H1 (cell line): ENCODE results near the gene KLHL2. TPM values are rescaled to one million over a fixed set of nuclear protein-coding genes. Genes with fewer than 3 reads are reported as not detected.

ENCODE experiments used
- CTCF ChIA-PET: fragments of 300-600 bp; sonication (Branson Sonifier 250); formaldehyde crosslinking; loops from one replicate; lab custom pipeline; 2021; ENCODE audit not compliant: partially characterized antibody; lab: Charles Lee
- POLR2A ChIA-PET: fragments of 300-600 bp; sonication (Branson Sonifier 250); formaldehyde crosslinking; loops from one replicate; lab custom pipeline; 2021; ENCODE audit warnings: inconsistent platforms; ENCODE audit not compliant: partially characterized antibody; lab: Charles Lee
- DNase-seq, 2 experiments: peaks; one replicate each; pipeline versions ENCODE4 v3.0.0 to v3.0.0-alpha.2; 2010 to 2022; ENCODE audit warnings: low spot score in 2 of 2, low read depth in 1 of 2, mixed read lengths in 1 of 2
- FAIRE-seq: peaks from 2 replicates; lab custom pipeline; 2011; peaks lifted over from hg19 to GRCh38; lab: Jason Lieb, UNC
- H2AFZ ChIP-seq: 2 replicates; pipeline ENCODE4 v1.8.1; 2012; ENCODE audit warnings: low read length, inconsistent platforms
- H2AK5ac ChIP-seq: 2 replicates; pipeline ENCODE4 v1.6.1; 2013; ENCODE audit warnings: low read depth, low read length
- H2BK120ac ChIP-seq: replicated peaks from 2 replicates; pipeline ENCODE3; 2013; ENCODE audit warnings: low read depth, low read length, inconsistent platforms
- H2BK12ac ChIP-seq: 2 replicates; pipeline ENCODE4 v1.6.1; 2013; ENCODE audit warnings: low read depth, low read length
- H2BK15ac ChIP-seq: 2 replicates; pipeline ENCODE4 v1.6.1; 2013; ENCODE audit warnings: low read length
- H2BK20ac ChIP-seq: 2 replicates; pipeline ENCODE4 v1.6.1; 2013; ENCODE audit warnings: low read length
- H2BK5ac ChIP-seq: 2 replicates; pipeline ENCODE4 v1.6.1; 2013; ENCODE audit warnings: low read depth, low read length
- H3K14ac ChIP-seq: 2 replicates; pipeline ENCODE4 v1.6.1; 2013; ENCODE audit warnings: inconsistent platforms; ENCODE audit not compliant: insufficient read length
- H3K18ac ChIP-seq: 2 replicates; pipeline ENCODE4 v1.6.1; 2013; ENCODE audit warnings: low read length; ENCODE audit errors: extremely low read depth
- H3K23ac ChIP-seq: 2 replicates; pipeline ENCODE4 v1.6.1; 2013; ENCODE audit warnings: inconsistent platforms; ENCODE audit not compliant: insufficient read length
- H3K23me2 ChIP-seq: 2 replicates; pipeline ENCODE4 v1.6.1; 2013; ENCODE audit warnings: low read depth, low read length
- H3K27ac ChIP-seq: 2 replicates; pipeline ENCODE4 v1.6.1; 2011; ENCODE audit warnings: low read depth, low read length, inconsistent platforms
- H3K27me3 ChIP-seq, 4 experiments: replicated peaks in 1 of 4; 1 replicate in 1 of 4; 2 replicates in 3 of 4; pipeline versions ENCODE4 v1.6.1 to v1.8.1; 2011 to 2013; ENCODE audit warnings: low read length in 3 of 4, mild to moderate bottlenecking in 3 of 4, inconsistent platforms in 2 of 4, mixed read lengths in 2 of 4, moderate library complexity in 1 of 4; ENCODE audit not compliant: control insufficient read depth in 3 of 4, insufficient read depth in 3 of 4; ENCODE audit errors: extremely low read depth in 1 of 4
- H3K36me3 ChIP-seq, 4 experiments: 2 replicates each; pipeline versions ENCODE4 v1.6.1 to v1.8.1; 2011 to 2013; ENCODE audit warnings: mild to moderate bottlenecking in 4 of 4, low read length in 3 of 4, moderate library complexity in 2 of 4, control low read depth in 1 of 4, inconsistent platforms in 1 of 4; ENCODE audit not compliant: insufficient read depth in 4 of 4, control insufficient read depth in 2 of 4
- H3K4ac ChIP-seq: replicated peaks from 2 replicates; pipeline ENCODE3; 2013; ENCODE audit warnings: low read length, low read depth, mixed read lengths, inconsistent platforms; ENCODE audit not compliant: insufficient read length
- H3K4me1 ChIP-seq, 4 experiments: replicated peaks in 1 of 4; 1 replicate in 1 of 4; 2 replicates in 3 of 4; pipeline versions ENCODE4 v1.6.1 to v1.8.1; 2011 to 2013; ENCODE audit warnings: low read length in 3 of 4, inconsistent platforms in 2 of 4, mixed read lengths in 1 of 4; ENCODE audit not compliant: insufficient read depth in 4 of 4, control insufficient read depth in 3 of 4
- H3K4me2 ChIP-seq, 2 experiments: 2 replicates each; pipeline versions ENCODE4 v1.6.1 to v1.8.1; 2011 to 2013; ENCODE audit warnings: low read depth in 2 of 2, low read length in 2 of 2, control low read depth in 1 of 2, inconsistent platforms in 1 of 2, mild to moderate bottlenecking in 1 of 2; ENCODE audit not compliant: insufficient read depth in 1 of 2
- H3K4me3 ChIP-seq, 4 experiments: fragments of 200-600, 300-600 bp in 1 of 4; sonication (generic), shearing (Covaris generic), sonication (Bioruptor Twin) in 1 of 4; 2 replicates each; pipeline versions ENCODE4 v1.5.1 to v1.8.1; 2011 to 2016; ENCODE audit warnings: low read length in 4 of 4, low read depth in 3 of 4, control low read depth in 2 of 4, inconsistent platforms in 2 of 4, mild to moderate bottlenecking in 2 of 4, mixed read lengths in 1 of 4, moderate library complexity in 1 of 4; ENCODE audit not compliant: insufficient read depth in 2 of 4; ENCODE audit errors: extremely low read depth in 1 of 4
- H3K56ac ChIP-seq: replicated peaks from 2 replicates; pipeline ENCODE3; 2013; ENCODE audit warnings: low read depth, mild to moderate bottlenecking, mixed read lengths, low read length, inconsistent platforms; ENCODE audit not compliant: insufficient read length
- H3K79me1 ChIP-seq: 2 replicates; pipeline ENCODE4 v1.6.1; 2013; ENCODE audit warnings: low read depth, low read length, control low read depth
- H3K79me2 ChIP-seq, 2 experiments: 2 replicates each; pipeline versions ENCODE4 v1.6.1 to v1.8.1; 2012 to 2013; ENCODE audit warnings: low read length in 2 of 2, mild to moderate bottlenecking in 2 of 2, inconsistent platforms in 1 of 2; ENCODE audit not compliant: insufficient read depth in 2 of 2, control insufficient read depth in 1 of 2
- H3K9ac ChIP-seq, 4 experiments: replicated peaks in 1 of 4; 1 replicate in 1 of 4; 2 replicates in 3 of 4; pipeline versions ENCODE4 v1.6.1 to v1.8.1; 2011 to 2013; ENCODE audit warnings: low read depth in 3 of 4, low read length in 3 of 4, control low read depth in 2 of 4, mild to moderate bottlenecking in 2 of 4, moderate library complexity in 2 of 4, inconsistent platforms in 1 of 4; ENCODE audit errors: extremely low read depth in 1 of 4
- H3K9me3 ChIP-seq, 2 experiments: 2 replicates each; pipeline versions ENCODE4 v1.6.1 to v1.8.1; 2012 to 2013; ENCODE audit warnings: mild to moderate bottlenecking in 2 of 2, moderate library complexity in 2 of 2, control low read depth in 1 of 2, inconsistent platforms in 1 of 2, low read depth in 1 of 2, low read length in 1 of 2, mixed read lengths in 1 of 2; ENCODE audit not compliant: insufficient read depth in 2 of 2
- H4K20me1 ChIP-seq, 2 experiments: replicated peaks in 1 of 2; 2 replicates each; pipeline versions ENCODE3 to v1.8.1; 2011 to 2013; ENCODE audit warnings: inconsistent platforms in 2 of 2, low read length in 2 of 2, mild to moderate bottlenecking in 1 of 2; ENCODE audit not compliant: insufficient read depth in 2 of 2, control insufficient read depth in 1 of 2
- H4K5ac ChIP-seq: 2 replicates; pipeline ENCODE4 v1.6.1; 2013; ENCODE audit warnings: low read length, low read depth, mixed read lengths, inconsistent platforms; ENCODE audit not compliant: insufficient read length
- H4K8ac ChIP-seq: 2 replicates; pipeline ENCODE4 v1.8.0; 2013; ENCODE audit warnings: mild to moderate bottlenecking, moderate library complexity, low read length, inconsistent platforms; ENCODE audit not compliant: insufficient read depth; ENCODE audit errors: extremely low read depth
- H4K91ac ChIP-seq: replicated peaks from 2 replicates; pipeline ENCODE3; 2013; ENCODE audit warnings: low read length, mixed read lengths, inconsistent platforms; ENCODE audit not compliant: insufficient read length
- CHD2 ChIP-seq: IDR thresholded peaks from 2 replicates; pipeline ENCODE4 v1.6.1; 2012; ENCODE audit warnings: low read length, improper control_type of control experiment
- KDM4A ChIP-seq: IDR thresholded peaks from one replicate; pipeline ENCODE4 v1.7.1; 2012; ENCODE audit warnings: low read depth, mild to moderate bottlenecking, moderate library complexity, low read length, inconsistent platforms; ENCODE audit not compliant: severe bottlenecking
- KDM5A ChIP-seq: fragments of 200-600 bp; IDR thresholded peaks from 2 replicates; pipeline ENCODE4 v1.7.1; 2012; ENCODE audit warnings: mild to moderate bottlenecking, low read length, inconsistent platforms, mixed read lengths
- MAFK ChIP-seq: IDR thresholded peaks from 2 replicates; pipeline ENCODE4 v1.6.1; 2012; ENCODE audit warnings: low read depth, mild to moderate bottlenecking, improper control_type of control experiment, low read length
- PHF8 ChIP-seq: fragments of 200-600 bp; sonication (generic); conservative IDR thresholded peaks from 2 replicates; pipeline ENCODE4 v1.7.1; 2012; ENCODE audit warnings: low read depth, mild to moderate bottlenecking, inconsistent platforms, low read length, moderate library complexity
- POLR2AphosphoS5 ChIP-seq: IDR thresholded peaks from 2 replicates; pipeline ENCODE4 v1.6.1; 2011; ENCODE audit warnings: low read depth, low read length
- RBBP5 ChIP-seq: IDR thresholded peaks from 2 replicates; pipeline ENCODE4 v1.7.1; 2012; ENCODE audit warnings: low read depth, mild to moderate bottlenecking, inconsistent platforms, low read length, moderate library complexity, borderline replicate concordance
- RXRA ChIP-seq: IDR thresholded peaks from 2 replicates; pipeline ENCODE4 v1.6.1; 2011; ENCODE audit warnings: low read depth, mild to moderate bottlenecking, low read length, moderate library complexity; ENCODE audit not compliant: insufficient read depth
- SP4 ChIP-seq: IDR thresholded peaks from 2 replicates; pipeline ENCODE4 v1.6.1; 2012; ENCODE audit warnings: low read length, inconsistent platforms
- TBP ChIP-seq: IDR thresholded peaks from 2 replicates; pipeline ENCODE4 v1.6.1; 2011; ENCODE audit warnings: low read depth, low read length, improper control_type of control experiment
- polyA plus RNA-seq, 7 experiments: library from polyadenylated mRNA; depleted of rRNA in 3 of 7; stranded (reverse) in 5 of 7; unstranded in 2 of 7; fragments of >200 nt in 5 of 7; fragments of 200-250 nt in 2 of 7; gene quantifications; 1 replicate in 5 of 7; 2 replicates in 1 of 7; 4 replicates in 1 of 7; pipeline versions ENCODE4 v1.2.1 to v1.2.3, GENCODE V29; 2011 to 2013; ENCODE audit warnings: missing spikeins in 2 of 7, mixed read lengths in 2 of 7
- total RNA-seq: library from RNA; stranded (reverse); fragmentation: NEBNext Ultra II Directional; extraction: Animal tissue kit (Norgen Biotek cat#: 25700); gene quantifications from 2 replicates; pipeline ENCODE4 v1.2.1, GENCODE V29; 2021
- TF ChIP-seq, protein P1 (sequence below): IDR thresholded peaks from 2 replicates; pipeline ENCODE4 v1.6.1; 2012; ENCODE audit warnings: inconsistent platforms
- TF ChIP-seq, protein P2 (sequence below), 3 experiments: IDR thresholded peaks; 1 replicate in 2 of 3; 2 replicates in 1 of 3; pipeline versions ENCODE4 v1.5.1 to v1.6.1; 2011; ENCODE audit warnings: low read length in 3 of 3, mild to moderate bottlenecking in 3 of 3, inconsistent platforms in 2 of 3, low read depth in 1 of 3, moderate library complexity in 1 of 3; ENCODE audit not compliant: insufficient read depth in 1 of 3; ENCODE audit errors: control extremely low read depth in 1 of 3

The KLHL2 gene
- total and polyA plus RNA-seq, 2 of the 8 experiments (the other 6 are each of a cell fraction or from before 2014, with no cell fraction given): 5.2 to 12.0 TPM

DNA sequence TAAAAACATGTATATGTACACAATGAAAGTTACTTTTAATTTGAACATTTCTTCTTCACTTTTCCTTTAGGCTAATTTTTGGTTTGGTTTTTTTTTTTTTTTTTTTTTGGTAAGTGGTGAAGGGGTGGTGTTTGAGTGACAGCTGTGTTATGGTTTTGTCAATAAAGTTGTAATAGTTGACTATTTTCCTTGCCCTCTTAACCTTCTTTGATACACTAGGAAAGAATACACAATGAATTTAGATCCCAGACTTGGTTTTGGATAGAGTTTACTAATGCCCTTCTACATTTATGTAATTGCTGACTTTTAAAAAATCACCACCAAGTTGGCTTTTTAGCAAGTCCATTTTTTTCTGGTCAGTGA is 82.0 kb downstream of the KLHL2 start:
- Histone ChIP-seq H3K14ac (no peak overlapping the region), H3K79me1 (no peaks in the 10 kb centered on the region), H3K18ac (no peak overlapping the region), H3K4me3 (no peak overlapping the region), H3K36me3 (no peaks in the 10 kb centered on the region)
- CTCF ChIA-PET: interaction anchor here (0.6 kb wide), 2 partner anchors 46 to 84 kb away, joined by 3 read pairs; no protein-coding TSS in a partner anchor
- TF ChIP-seq TBP: no peak
- TF ChIP-seq, protein P1, sequence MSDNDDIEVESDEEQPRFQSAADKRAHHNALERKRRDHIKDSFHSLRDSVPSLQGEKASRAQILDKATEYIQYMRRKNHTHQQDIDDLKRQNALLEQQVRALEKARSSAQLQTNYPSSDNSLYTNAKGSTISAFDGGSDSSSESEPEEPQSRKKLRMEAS: no peak
- no peak for TF ChIP-seq PHF8
- no peak for TF ChIP-seq CHD2
- TF ChIP-seq SP4: no peak
- TF ChIP-seq, protein P2, sequence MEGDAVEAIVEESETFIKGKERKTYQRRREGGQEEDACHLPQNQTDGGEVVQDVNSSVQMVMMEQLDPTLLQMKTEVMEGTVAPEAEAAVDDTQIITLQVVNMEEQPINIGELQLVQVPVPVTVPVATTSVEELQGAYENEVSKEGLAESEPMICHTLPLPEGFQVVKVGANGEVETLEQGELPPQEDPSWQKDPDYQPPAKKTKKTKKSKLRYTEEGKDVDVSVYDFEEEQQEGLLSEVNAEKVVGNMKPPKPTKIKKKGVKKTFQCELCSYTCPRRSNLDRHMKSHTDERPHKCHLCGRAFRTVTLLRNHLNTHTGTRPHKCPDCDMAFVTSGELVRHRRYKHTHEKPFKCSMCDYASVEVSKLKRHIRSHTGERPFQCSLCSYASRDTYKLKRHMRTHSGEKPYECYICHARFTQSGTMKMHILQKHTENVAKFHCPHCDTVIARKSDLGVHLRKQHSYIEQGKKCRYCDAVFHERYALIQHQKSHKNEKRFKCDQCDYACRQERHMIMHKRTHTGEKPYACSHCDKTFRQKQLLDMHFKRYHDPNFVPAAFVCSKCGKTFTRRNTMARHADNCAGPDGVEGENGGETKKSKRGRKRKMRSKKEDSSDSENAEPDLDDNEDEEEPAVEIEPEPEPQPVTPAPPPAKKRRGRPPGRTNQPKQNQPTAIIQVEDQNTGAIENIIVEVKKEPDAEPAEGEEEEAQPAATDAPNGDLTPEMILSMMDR (IDR thresholded peaks at IDR 0.05; ENCODE audit: control extremely low read depth in 1 of 3, insufficient read depth in 1 of 3, low read depth in 1 of 3, low read length in 3 of 3): no peak
- TF ChIP-seq KDM5A: no peak
- TF ChIP-seq RBBP5: no peak
- TF ChIP-seq MAFK: no peak
- no peak for TF ChIP-seq RXRA
- TF ChIP-seq POLR2AphosphoS5: no peak
- no peak for TF ChIP-seq KDM4A
- TF ChIP-seq, all 59 proteins: peak for 0
- POLR2A ChIA-PET: no interaction called here
- no peak overlapping the region for H3K4me2 ChIP-seq
- H2BK12ac ChIP-seq: no peak overlapping the region
- no peak overlapping the region for H4K91ac ChIP-seq
- no peak overlapping the region for H4K8ac ChIP-seq
- no peak overlapping the region for H2BK5ac ChIP-seq
- H2BK15ac ChIP-seq: no peak overlapping the region
- no peak overlapping the region for H3K9ac ChIP-seq
- H3K9me3 ChIP-seq: no peaks in the 10 kb centered on the region
- H3K27ac ChIP-seq: no peak overlapping the region
- no peak overlapping the region for H3K56ac ChIP-seq
- no peak overlapping the region for H3K4ac ChIP-seq
- no peak overlapping the region for H2AFZ ChIP-seq
- H2BK120ac ChIP-seq: no peak overlapping the region
- H3K27me3 ChIP-seq: no peaks in the 10 kb centered on the region
- H4K20me1 ChIP-seq: no peaks in the 10 kb centered on the region
- no peaks in the 10 kb centered on the region for H3K4me1 ChIP-seq
- no peak overlapping the region for H2BK20ac ChIP-seq
- H3K79me2 ChIP-seq: no peaks in the 10 kb centered on the region; a peak in 1 of 4 replicates
- DNase-seq: no peak
- no peaks in the 10 kb centered on the region for H3K23me2 ChIP-seq
- H2AK5ac ChIP-seq: no peak overlapping the region
- H4K5ac ChIP-seq: no peak overlapping the region
- no peak for FAIRE-seq
- H3K23ac ChIP-seq: no peak overlapping the region
